H1 (cell line): ENCODE results near the gene SUSD5.

ENCODE experiments used
- CEBPB ChIP-seq: IDR thresholded peaks from 2 replicates; pipeline ENCODE4 v1.6.1; 2012; ENCODE audit warnings: low read depth, low read length
- EZH2 ChIP-seq: fragments of 200-600 bp; sonication (generic); IDR thresholded peaks from 2 replicates; pipeline ENCODE4 v1.7.1; 2012; ENCODE audit warnings: low read depth, mild to moderate bottlenecking, moderate library complexity, low read length, inconsistent platforms; ENCODE audit not compliant: severe bottlenecking
- GABPA ChIP-seq: IDR thresholded peaks from 2 replicates; pipeline ENCODE4 v1.6.1; 2011; ENCODE audit warnings: mild to moderate bottlenecking, low read length, moderate library complexity, borderline replicate concordance; ENCODE audit not compliant: insufficient read depth
- MAX ChIP-seq: IDR thresholded peaks from 2 replicates; pipeline ENCODE4 v1.6.1; 2012; ENCODE audit warnings: inconsistent platforms
- PHF8 ChIP-seq: fragments of 200-600 bp; sonication (generic); conservative IDR thresholded peaks from 2 replicates; pipeline ENCODE4 v1.7.1; 2012; ENCODE audit warnings: low read depth, mild to moderate bottlenecking, inconsistent platforms, low read length, moderate library complexity
- POLR2A ChIP-seq, 2 experiments: IDR thresholded peaks; 1 replicate in 1 of 2; 2 replicates in 1 of 2; pipeline ENCODE4 v1.6.1; 2011; ENCODE audit warnings: low read depth in 2 of 2, low read length in 2 of 2, mild to moderate bottlenecking in 2 of 2; ENCODE audit errors: control extremely low read depth in 1 of 2
- SP1 ChIP-seq: IDR thresholded peaks from 2 replicates; pipeline ENCODE4 v1.6.1; 2011; ENCODE audit warnings: low read depth, low read length
- SUZ12 ChIP-seq: fragments of 200-600 bp; sonication (generic); IDR thresholded peaks from 2 replicates; pipeline ENCODE4 v1.6.1; 2012; ENCODE audit warnings: mild to moderate bottlenecking, inconsistent platforms, low read length, moderate library complexity, mixed read lengths
- TEAD4 ChIP-seq: IDR thresholded peaks from 2 replicates; pipeline ENCODE4 v1.6.1; 2012; ENCODE audit warnings: low read depth, low read length, inconsistent platforms, mixed read lengths
- TF ChIP-seq, protein P1 (sequence below), 3 experiments: IDR thresholded peaks; 1 replicate in 2 of 3; 2 replicates in 1 of 3; pipeline versions ENCODE4 v1.5.1 to v1.6.1; 2011; ENCODE audit warnings: low read length in 3 of 3, mild to moderate bottlenecking in 3 of 3, inconsistent platforms in 2 of 3, low read depth in 1 of 3, moderate library complexity in 1 of 3; ENCODE audit not compliant: insufficient read depth in 1 of 3; ENCODE audit errors: control extremely low read depth in 1 of 3

DNA sequence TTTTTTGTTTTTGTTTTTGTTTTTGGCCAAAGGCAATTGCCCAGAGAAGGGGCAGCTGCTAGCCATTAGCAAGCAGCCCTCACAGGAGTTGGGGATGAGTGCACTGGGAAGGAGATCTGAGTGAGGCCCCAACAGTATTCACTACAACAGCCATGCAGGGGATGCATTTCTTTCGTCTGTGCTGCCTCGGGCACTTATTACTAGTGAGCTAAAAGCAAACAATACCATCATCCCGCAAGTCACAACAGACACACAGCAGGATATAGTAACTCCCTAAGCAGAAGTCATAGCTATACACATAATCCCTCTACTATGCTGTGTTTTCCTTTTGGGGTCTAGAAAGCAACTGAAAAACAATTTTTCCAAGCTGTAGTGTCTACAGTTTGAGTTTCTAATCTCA, 77.6 kb downstream of the SUSD5 start:
- TF ChIP-seq MAX = no peak
- no peak for TF ChIP-seq EZH2
- TF ChIP-seq CEBPB = no peak
- no peak for TF ChIP-seq SP1
- no peak for TF ChIP-seq SUZ12
- no peak for TF ChIP-seq GABPA
- TF ChIP-seq, protein P1, sequence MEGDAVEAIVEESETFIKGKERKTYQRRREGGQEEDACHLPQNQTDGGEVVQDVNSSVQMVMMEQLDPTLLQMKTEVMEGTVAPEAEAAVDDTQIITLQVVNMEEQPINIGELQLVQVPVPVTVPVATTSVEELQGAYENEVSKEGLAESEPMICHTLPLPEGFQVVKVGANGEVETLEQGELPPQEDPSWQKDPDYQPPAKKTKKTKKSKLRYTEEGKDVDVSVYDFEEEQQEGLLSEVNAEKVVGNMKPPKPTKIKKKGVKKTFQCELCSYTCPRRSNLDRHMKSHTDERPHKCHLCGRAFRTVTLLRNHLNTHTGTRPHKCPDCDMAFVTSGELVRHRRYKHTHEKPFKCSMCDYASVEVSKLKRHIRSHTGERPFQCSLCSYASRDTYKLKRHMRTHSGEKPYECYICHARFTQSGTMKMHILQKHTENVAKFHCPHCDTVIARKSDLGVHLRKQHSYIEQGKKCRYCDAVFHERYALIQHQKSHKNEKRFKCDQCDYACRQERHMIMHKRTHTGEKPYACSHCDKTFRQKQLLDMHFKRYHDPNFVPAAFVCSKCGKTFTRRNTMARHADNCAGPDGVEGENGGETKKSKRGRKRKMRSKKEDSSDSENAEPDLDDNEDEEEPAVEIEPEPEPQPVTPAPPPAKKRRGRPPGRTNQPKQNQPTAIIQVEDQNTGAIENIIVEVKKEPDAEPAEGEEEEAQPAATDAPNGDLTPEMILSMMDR (IDR thresholded peaks at IDR 0.05; ENCODE audit: control extremely low read depth in 1 of 3, insufficient read depth in 1 of 3, low read depth in 1 of 3, low read length in 3 of 3) = no peak
- TF ChIP-seq POLR2A (IDR thresholded peaks at IDR 0.05; ENCODE audit: control extremely low read depth in 1 of 2, low read depth in 2 of 2, low read length in 2 of 2) = no peak
- no peak for TF ChIP-seq TEAD4
- no peak for TF ChIP-seq PHF8
